Trophoblast cell (in vitro differentiated cells and primary cell): ENCODE measurements around the gene IRF9.

ENCODE experiments used
- DNase-seq, 2 donors: peaks; one replicate each; pipeline ENCODE4 v3.0.0-alpha.2; 2016
- H2AFZ ChIP-seq: 2 replicates; pipeline ENCODE4 v1.6.1; 2013; ENCODE audit warnings: low read length, moderate library complexity, mild to moderate bottlenecking; ENCODE audit not compliant: insufficient read depth, poor library complexity
- H2AK5ac ChIP-seq: 2 replicates; pipeline ENCODE4 v1.6.1; 2013; ENCODE audit warnings: mild to moderate bottlenecking, low read length
- H2BK120ac ChIP-seq: 2 replicates; pipeline ENCODE4 v1.6.1; 2013; ENCODE audit warnings: low read length, mild to moderate bottlenecking, moderate library complexity; ENCODE audit not compliant: insufficient read depth, poor library complexity
- H2BK12ac ChIP-seq: 2 replicates; pipeline ENCODE4 v1.6.1; 2013; ENCODE audit warnings: mild to moderate bottlenecking, low read length, moderate library complexity
- H2BK5ac ChIP-seq: 2 replicates; pipeline ENCODE4 v1.6.1; 2013; ENCODE audit warnings: low read length, low read depth, moderate library complexity, mild to moderate bottlenecking; ENCODE audit not compliant: poor library complexity
- H3K14ac ChIP-seq: 2 replicates; pipeline ENCODE4 v1.6.1; 2013; ENCODE audit warnings: mild to moderate bottlenecking, low read length
- H3K18ac ChIP-seq: 2 replicates; pipeline ENCODE4 v1.6.1; 2013; ENCODE audit warnings: mild to moderate bottlenecking, low read length
- H3K23ac ChIP-seq: 2 replicates; pipeline ENCODE4 v1.6.1; 2013; ENCODE audit warnings: low read length
- H3K27ac ChIP-seq: 2 replicates; pipeline ENCODE4 v1.5.1; 2013; ENCODE audit warnings: low read depth, mild to moderate bottlenecking, inconsistent platforms, low read length, moderate library complexity
- H3K27me3 ChIP-seq: 2 replicates; pipeline ENCODE4 v1.6.1; 2013; ENCODE audit warnings: inconsistent platforms, mild to moderate bottlenecking, low read length, moderate library complexity; ENCODE audit not compliant: insufficient read depth
- H3K36me3 ChIP-seq, 2 experiments: 1 replicate in 1 of 2; 2 replicates in 1 of 2; pipeline ENCODE4 v1.6.1; 2013; ENCODE audit warnings: low read length in 2 of 2, mild to moderate bottlenecking in 2 of 2, moderate library complexity in 1 of 2; ENCODE audit not compliant: insufficient read depth in 2 of 2, control insufficient read depth in 1 of 2
- H3K4ac ChIP-seq: 2 replicates; pipeline ENCODE4 v1.6.1; 2013; ENCODE audit warnings: low read depth, mild to moderate bottlenecking, low read length, moderate library complexity
- H3K4me1 ChIP-seq, 2 experiments: 1 replicate in 1 of 2; 2 replicates in 1 of 2; pipeline ENCODE4 v1.6.1; 2013; ENCODE audit warnings: low read length in 2 of 2, mild to moderate bottlenecking in 2 of 2, moderate library complexity in 1 of 2; ENCODE audit not compliant: insufficient read depth in 2 of 2, control insufficient read depth in 1 of 2
- H3K4me2 ChIP-seq: 2 replicates; pipeline ENCODE4 v1.6.1; 2013; ENCODE audit warnings: inconsistent platforms, mild to moderate bottlenecking, low read length, moderate library complexity
- H3K4me3 ChIP-seq: 2 replicates; pipeline ENCODE4 v1.5.1; 2013; ENCODE audit warnings: mild to moderate bottlenecking, low read depth, low read length, inconsistent platforms
- H3K79me1 ChIP-seq: one replicate; pipeline ENCODE4 v1.6.1; 2013; ENCODE audit warnings: low read length
- H3K79me2 ChIP-seq: 2 replicates; pipeline ENCODE4 v1.6.1; 2013; ENCODE audit warnings: low read length, mild to moderate bottlenecking; ENCODE audit not compliant: control insufficient read depth, insufficient read depth, poor library complexity
- H3K9ac ChIP-seq: 2 replicates; pipeline ENCODE4 v1.6.1; 2013; ENCODE audit warnings: mild to moderate bottlenecking, low read length
- H3K9me3 ChIP-seq: 2 replicates; pipeline ENCODE4 v1.6.1; 2013; ENCODE audit warnings: low read depth, mild to moderate bottlenecking, control low read depth, inconsistent platforms, low read length; ENCODE audit not compliant: insufficient read depth
- H4K12ac ChIP-seq: 2 replicates; pipeline ENCODE4 v1.6.1; 2013; ENCODE audit warnings: low read depth, mild to moderate bottlenecking, low read length, moderate library complexity
- H4K8ac ChIP-seq: 2 replicates; pipeline ENCODE4 v1.6.1; 2013; ENCODE audit warnings: low read depth, mild to moderate bottlenecking, low read length, moderate library complexity
- H4K91ac ChIP-seq: one replicate; pipeline ENCODE4 v1.6.1; 2013; ENCODE audit warnings: low read depth, mild to moderate bottlenecking, low read length, moderate library complexity
- WGBS: extraction: QIAGEN DNeasy Blood & Tissue Kit; methylation state at CpG from one replicate; pipeline ENCODE4 v1.1.7; 2013; ENCODE audit warnings: missing lambda C conversion rate; ENCODE audit not compliant: insufficient read length, insufficient coverage; ENCODE audit errors: extremely low coverage; 5-methylcytosine and 5-hydroxymethylcytosine counted together

IRF9 gene

GRCh38 chr14:24147761-24148428 lies 13.2 kb upstream of the IRF9 start:
- Histone ChIP-seq H2AK5ac (peak overlapping the region; percentile 14), H4K91ac (peak overlapping the region; percentile 67), H2BK120ac (no peak overlapping the region), H3K4me3 (peak overlapping the region; percentile 90), H3K4ac (peak overlapping the region; percentile 93), H3K27ac (no peak overlapping the region), H3K36me3 (peaks cover 30 to 38% of the 10 kb centered on the region in 2 experiments), H4K8ac (peak overlapping the region; percentile 32), H3K4me1 (peaks cover 10 to 16% of the 10 kb centered on the region in 2 experiments), H3K4me2 (peak overlapping the region; percentile 98), H2BK5ac (peak overlapping the region; percentile 20), H3K9ac (peak overlapping the region; percentile 97), H3K23ac (no peak overlapping the region), H3K14ac (peak overlapping the region; percentile 75), H4K12ac (peak overlapping the region; percentile 45), H3K9me3 (peaks cover 3% of the 10 kb centered on the region), H3K27me3 (no peaks in the 10 kb centered on the region), H2AFZ (peak overlapping the region; percentile 70), H2BK12ac (no peak overlapping the region), H3K79me1 (peaks cover 13% of the 10 kb centered on the region), H3K79me2 (peaks cover 14% of the 10 kb centered on the region), H3K18ac (peak overlapping the region; percentile 21)
- no CpG with 5 or more reads among the region's 29 CpGs for WGBS
- DNase-seq: no peak

DNA sequence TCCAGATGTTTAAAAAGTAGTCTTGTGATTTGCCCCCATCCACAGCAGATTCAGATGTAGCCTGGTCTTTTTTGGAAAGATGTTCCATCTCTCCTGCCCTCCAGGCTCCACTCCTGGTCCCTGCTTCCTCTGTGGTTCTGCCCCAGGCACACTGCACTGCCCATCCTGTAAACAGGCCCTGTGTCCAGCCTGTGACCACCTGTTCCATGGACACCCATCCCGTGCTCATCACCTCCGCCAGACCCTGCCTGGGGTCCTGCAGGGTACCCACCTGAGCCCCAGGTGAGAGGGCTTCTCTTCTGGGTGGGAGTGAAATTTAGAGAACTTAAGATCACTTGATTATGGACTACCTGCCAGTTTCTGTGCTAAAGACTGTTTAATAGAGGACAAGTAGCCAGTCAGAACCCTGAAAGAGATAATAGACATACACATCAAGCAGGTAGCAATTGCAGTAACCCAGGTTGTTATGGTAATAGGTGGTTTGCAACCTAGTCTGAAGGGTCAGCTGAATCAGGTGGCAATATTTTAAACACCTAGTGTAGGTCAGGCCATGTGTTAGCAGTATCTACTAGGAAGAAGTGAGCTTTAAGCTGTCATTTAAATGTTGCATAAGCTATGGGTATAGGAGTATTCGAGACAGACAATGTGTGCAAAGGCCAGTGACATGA lies 11.6 kb upstream of the IRF9 start:
- Histone ChIP-seq H4K12ac (no peak overlapping the region), H3K14ac (no peak overlapping the region), H3K4ac (no peak overlapping the region), H3K27ac (no peak overlapping the region), H3K23ac (no peak overlapping the region), H2AFZ (no peak overlapping the region), H3K18ac (no peak overlapping the region), H3K4me3 (no peak overlapping the region), H3K36me3 (peaks cover 28 to 36% of the 10 kb centered on the region in 2 experiments), H2BK5ac (no peak overlapping the region), H2BK12ac (no peak overlapping the region), H3K79me2 (peaks cover 14% of the 10 kb centered on the region), H3K9ac (no peak overlapping the region), H2AK5ac (no peak overlapping the region), H3K79me1 (peaks cover 13% of the 10 kb centered on the region), H4K8ac (no peak overlapping the region), H4K91ac (no peak overlapping the region), H3K27me3 (no peaks in the 10 kb centered on the region), H2BK120ac (no peak overlapping the region), H3K4me1 (peaks cover 10 to 16% of the 10 kb centered on the region in 2 experiments), H3K9me3 (peaks cover 3% of the 10 kb centered on the region), H3K4me2 (no peak overlapping the region)
- no CpG with 5 or more reads among the region's 3 CpGs for WGBS
- DNase-seq: no peak

DNA sequence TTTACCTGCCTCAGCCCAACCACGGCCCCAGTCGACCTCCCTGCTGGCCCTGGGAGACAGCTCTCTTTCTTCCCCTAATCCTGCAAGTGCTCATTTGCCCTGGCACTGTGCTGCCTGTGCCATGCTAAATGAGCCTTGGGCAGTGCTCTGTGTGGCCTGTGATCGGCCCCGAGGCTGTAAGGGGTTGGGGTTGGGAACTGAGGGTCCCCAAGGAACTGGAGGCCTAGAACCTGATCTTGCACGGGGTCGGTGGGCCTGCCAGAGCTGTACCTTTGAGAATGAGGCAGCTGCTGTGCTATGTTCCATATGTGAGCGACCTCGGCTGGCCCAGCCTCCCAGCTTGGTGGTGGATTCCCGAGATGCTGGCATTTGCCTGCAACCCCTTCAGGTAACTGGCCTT lies 11.0 kb upstream of the IRF9 start:
- H3K79me2 ChIP-seq: peaks cover 14% of the 10 kb centered on the region
- no peak overlapping the region for H3K4me2 ChIP-seq
- no peaks in the 10 kb centered on the region for H3K27me3 ChIP-seq
- peaks cover 3% of the 10 kb centered on the region for H3K9me3 ChIP-seq
- H3K27ac ChIP-seq: no peak overlapping the region
- H3K4ac ChIP-seq: peak overlapping the region; percentile 12
- peaks cover 10 to 16% of the 10 kb centered on the region in 2 experiments for H3K4me1 ChIP-seq
- no peak overlapping the region for H3K14ac ChIP-seq
- H4K12ac ChIP-seq: no peak overlapping the region
- no peak overlapping the region for H4K8ac ChIP-seq
- no peak overlapping the region for H2BK120ac ChIP-seq
- no peak overlapping the region for H3K23ac ChIP-seq
- H2BK12ac ChIP-seq: no peak overlapping the region
- no peak overlapping the region for H2AFZ ChIP-seq
- no peak overlapping the region for H2AK5ac ChIP-seq
- no peak overlapping the region for H2BK5ac ChIP-seq
- no peak overlapping the region for H3K9ac ChIP-seq
- H3K36me3 ChIP-seq: peaks cover 32 to 41% of the 10 kb centered on the region in 2 experiments
- no peak overlapping the region for H3K4me3 ChIP-seq
- no peak overlapping the region for H3K18ac ChIP-seq
- no peak overlapping the region for H4K91ac ChIP-seq
- WGBS: no CpG with 5 or more reads among the region's 9 CpGs
- peaks cover 13% of the 10 kb centered on the region for H3K79me1 ChIP-seq
- no peak for DNase-seq

DNA sequence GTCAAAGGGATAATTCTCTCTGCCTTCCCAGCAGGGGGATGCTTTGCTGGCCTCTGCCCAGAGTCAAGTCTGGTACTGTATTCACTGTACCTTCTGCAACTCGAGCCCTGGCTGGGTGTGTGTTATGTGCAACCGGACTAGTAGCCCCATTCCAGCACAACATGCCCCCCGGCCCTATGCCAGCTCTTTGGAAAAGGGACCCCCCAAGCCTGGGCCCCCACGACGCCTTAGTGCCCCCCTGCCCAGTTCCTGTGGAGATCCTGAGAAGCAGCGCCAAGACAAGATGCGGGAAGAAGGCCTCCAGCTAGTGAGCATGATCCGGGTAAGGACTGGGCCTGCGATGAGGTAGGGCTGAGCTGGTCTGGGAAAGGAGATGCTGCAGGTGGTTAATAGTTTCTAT lies 10.5 kb upstream of the IRF9 start:
- Histone ChIP-seq H3K4me2 (no peak overlapping the region), H3K79me1 (peaks cover 13% of the 10 kb centered on the region), H2BK5ac (no peak overlapping the region), H3K23ac (no peak overlapping the region), H3K36me3 (peaks cover 37 to 46% of the 10 kb centered on the region in 2 experiments), H4K8ac (no peak overlapping the region), H3K4ac (no peak overlapping the region), H2BK12ac (no peak overlapping the region), H3K9ac (no peak overlapping the region), H3K18ac (no peak overlapping the region), H3K9me3 (peaks cover 3% of the 10 kb centered on the region), H3K4me3 (no peak overlapping the region), H3K27me3 (no peaks in the 10 kb centered on the region), H3K27ac (no peak overlapping the region), H4K91ac (no peak overlapping the region), H2AFZ (no peak overlapping the region), H3K4me1 (peaks cover 10 to 13% of the 10 kb centered on the region in 2 experiments), H3K79me2 (peaks cover 14% of the 10 kb centered on the region), H2BK120ac (no peak overlapping the region), H4K12ac (no peak overlapping the region), H3K14ac (no peak overlapping the region), H2AK5ac (no peak overlapping the region)
- no CpG with 5 or more reads among the region's 9 CpGs for WGBS
- DNase-seq: no peak
